CD8-positive, alpha-beta memory T cell (primary cell): ENCODE measurements around the gene NUAK2. TPM values are rescaled to one million over a fixed set of nuclear protein-coding genes. Genes with fewer than 3 reads are reported as not detected.
A peak's percentile ranks its signal among the peaks of the same experiment; 100 is the strongest.

ENCODE experiments used
- CTCF ChIA-PET: fragments of 350-600 bp; sonication (Branson Sonifier 250); formaldehyde crosslinking; loops from one replicate; lab custom pipeline; 2021; ENCODE audit warnings: antibody characterized with exemption; lab: Charles Lee
- POLR2A ChIA-PET: fragments of 350-600 bp; sonication (Branson Sonifier 250); formaldehyde crosslinking; loops from one replicate; lab custom pipeline; 2021; ENCODE audit warnings: antibody characterized with exemption; lab: Charles Lee
- DNase-seq, 5 donors: peaks; one replicate each; pipeline versions ENCODE4 v3.0.0 to v3.0.0-alpha.2; 2020 to 2022; ENCODE audit warnings: mixed read lengths in 1 of 5
- H3K27ac ChIP-seq: one replicate; pipeline ENCODE4 v1.7.0; 2013; ENCODE audit warnings: low read depth, mild to moderate bottlenecking, low read length, moderate library complexity
- H3K27me3 ChIP-seq: 2 replicates; pipeline ENCODE4 v1.7.0; 2013; ENCODE audit warnings: low read length, mild to moderate bottlenecking; ENCODE audit not compliant: insufficient read depth, poor library complexity, severe bottlenecking
- H3K36me3 ChIP-seq: 2 replicates; pipeline ENCODE4 v1.7.0; 2013; ENCODE audit warnings: mild to moderate bottlenecking, low read length, moderate library complexity; ENCODE audit not compliant: insufficient read depth
- H3K4me1 ChIP-seq: 2 replicates; pipeline ENCODE4 v1.7.0; 2013; ENCODE audit warnings: mild to moderate bottlenecking, low read length, moderate library complexity; ENCODE audit not compliant: insufficient read depth
- H3K4me3 ChIP-seq: 2 replicates; pipeline ENCODE4 v1.7.0; 2013; ENCODE audit warnings: mild to moderate bottlenecking, low read length
- H3K9me3 ChIP-seq: 2 replicates; pipeline ENCODE4 v1.7.0; 2013; ENCODE audit warnings: mild to moderate bottlenecking, low read length
- H3K27ac Mint-ChIP-seq, 8 donors: one replicate each; pipeline ENCODE4 v1.8.0; 2020 to 2021; ENCODE audit warnings: mixed read lengths in 8 of 8, mild to moderate bottlenecking in 6 of 8, inconsistent platforms in 3 of 8, moderate library complexity in 3 of 8
- H3K27me3 Mint-ChIP-seq, 2 donors: one replicate each; pipeline ENCODE4 v1.8.0; 2020 to 2021; ENCODE audit warnings: mixed read lengths in 2 of 2, mild to moderate bottlenecking in 1 of 2, moderate library complexity in 1 of 2
- H3K36me3 Mint-ChIP-seq, 3 donors: one replicate each; pipeline ENCODE4 v1.8.0; 2020 to 2021; ENCODE audit warnings: mixed read lengths in 3 of 3, inconsistent platforms in 1 of 3, mild to moderate bottlenecking in 1 of 3
- H3K4me1 Mint-ChIP-seq, 3 donors: one replicate each; pipeline ENCODE4 v1.8.0; 2020 to 2021; ENCODE audit warnings: mixed read lengths in 3 of 3, inconsistent platforms in 1 of 3, mild to moderate bottlenecking in 1 of 3
- H3K4me3 Mint-ChIP-seq, 7 donors: one replicate each; pipeline ENCODE4 v1.8.0; 2020 to 2021; ENCODE audit warnings: mixed read lengths in 7 of 7, mild to moderate bottlenecking in 6 of 7, moderate library complexity in 4 of 7, inconsistent platforms in 2 of 7
- H3K9me3 Mint-ChIP-seq, 5 donors: one replicate each; pipeline ENCODE4 v1.8.0; 2020 to 2022; ENCODE audit warnings: mixed read lengths in 5 of 5, mild to moderate bottlenecking in 3 of 5, moderate library complexity in 2 of 5, inconsistent platforms in 1 of 5
- polyA plus RNA-seq: library from polyadenylated mRNA; unstranded; fragments of 300-500 nt; fragmentation: Illumina TruSeq; gene quantifications from one replicate; pipeline ENCODE4 v1.2.3, GENCODE V29; 2021
- total RNA-seq, 2 experiments: library from RNA; stranded (reverse); gene quantifications; one replicate each; pipeline ENCODE4 v1.2.3, GENCODE V29; 2021

Gene NUAK2
- total and polyA plus RNA-seq, 3 experiments from 2014 or later = 4.5 to 32.1 (median 4.7) TPM

- Histone ChIP-seq H3K4me1 (peaks cover 7% of the 10 kb centered on the region), H3K36me3 (no peaks in the 10 kb centered on the region), H3K27ac (no peak overlapping the region), H3K27me3 (no peaks in the 10 kb centered on the region), H3K4me3 (no peak overlapping the region), H3K9me3 (no peaks in the 10 kb centered on the region)
- Mint-ChIP-seq H3K27ac (peak overlapping the region in 1 of 8 donors; percentile 33), H3K4me3 (no peak overlapping the region), H3K27me3 (peaks cover 0 to 4% of the 10 kb centered on the region in 2 donors), H3K36me3 (no peaks in the 10 kb centered on the region), H3K9me3 (no peaks in the 10 kb centered on the region), H3K4me1 (peaks cover 0 to 11% (median 6%) of the 10 kb centered on the region in 3 donors)
- ChIA-PET POLR2A (no interaction called here), CTCF (interaction anchor here (1.0 to 37.5 kb wide), 4 partner anchors 9 to 58 kb away, joined by 3 to 1351 read pairs (median 12); partner anchors contain the start of genes NUAK2 and TMCC2)
- DNase-seq = no peak
Observed at GRCh38 chr1:205262731-205263171, 58.8 kb downstream of the NUAK2 start.

- H3K27ac Mint-ChIP-seq = no peak overlapping the region
- CTCF ChIA-PET = interaction anchor here (1.0 to 37.5 kb wide), 4 partner anchors 10 to 59 kb away, joined by 3 to 1351 read pairs (median 12); partner anchors contain the start of genes NUAK2 and TMCC2
- POLR2A ChIA-PET = no interaction called here
Observed at GRCh38 chr1:205261946-205262691, 59.4 kb downstream of the NUAK2 start.

GRCh38 chr1:205260948-205261732 is 60.4 kb downstream of the NUAK2 start:
- H3K27ac ChIP-seq = no peak overlapping the region
- CTCF ChIA-PET = interaction anchor here (0.6 to 37.5 kb wide), 4 partner anchors 11 to 120 kb away, joined by 5 to 1351 read pairs (median 14); partner anchors contain the start of gene NUAK2
- POLR2A ChIA-PET = no interaction called here
- Mint-ChIP-seq H3K27ac (no peak overlapping the region), H3K4me3 (no peak overlapping the region), H3K9me3 (no peaks in the 10 kb centered on the region), H3K4me1 (peaks cover 0 to 11% (median 6%) of the 10 kb centered on the region in 3 donors), H3K36me3 (no peaks in the 10 kb centered on the region), H3K27me3 (peaks cover 0 to 4% of the 10 kb centered on the region in 2 donors)
- no peaks in the 10 kb centered on the region for H3K36me3 ChIP-seq
- H3K4me1 ChIP-seq = peaks cover 7% of the 10 kb centered on the region
- H3K4me3 ChIP-seq = no peak overlapping the region
- H3K9me3 ChIP-seq = no peaks in the 10 kb centered on the region
- DNase-seq = no peak
- no peaks in the 10 kb centered on the region for H3K27me3 ChIP-seq

More at GRCh38 chr1:205261946-205262691, 59.4 kb downstream of the NUAK2 start:
- Histone ChIP-seq H3K27me3 (no peaks in the 10 kb centered on the region), H3K36me3 (no peaks in the 10 kb centered on the region), H3K27ac (no peak overlapping the region), H3K9me3 (no peaks in the 10 kb centered on the region), H3K4me3 (no peak overlapping the region), H3K4me1 (peaks cover 7% of the 10 kb centered on the region)
- Mint-ChIP-seq H3K4me3 (no peak overlapping the region), H3K36me3 (no peaks in the 10 kb centered on the region), H3K4me1 (peaks cover 0 to 11% (median 6%) of the 10 kb centered on the region in 3 donors), H3K27me3 (peaks cover 0 to 4% of the 10 kb centered on the region in 2 donors), H3K9me3 (no peaks in the 10 kb centered on the region)
- DNase-seq = no peak

- DNase-seq = no peak
- Mint-ChIP-seq H3K4me3 (no peak overlapping the region), H3K9me3 (no peaks in the 10 kb centered on the region), H3K27ac (peak overlapping the region in 1 of 8 donors; percentile 27), H3K4me1 (peaks cover 0 to 13% (median 6%) of the 10 kb centered on the region in 3 donors), H3K27me3 (peaks cover 0 to 4% of the 10 kb centered on the region in 2 donors), H3K36me3 (no peaks in the 10 kb centered on the region)
- ChIA-PET CTCF (interaction anchor here (0.9 to 37.5 kb wide), 5 partner anchors 12 to 283 kb away, joined by 3 to 1351 read pairs (median 6); partner anchors contain the start of gene NUAK2), POLR2A (no interaction called here)
- Histone ChIP-seq H3K27me3 (no peaks in the 10 kb centered on the region), H3K4me3 (no peak overlapping the region), H3K9me3 (no peaks in the 10 kb centered on the region), H3K27ac (no peak overlapping the region), H3K4me1 (peaks cover 7% of the 10 kb centered on the region), H3K36me3 (no peaks in the 10 kb centered on the region)
Observed at GRCh38 chr1:205259998-205260397, 61.5 kb downstream of the NUAK2 start.

- Mint-ChIP-seq H3K27me3 (peaks cover 0 to 4% of the 10 kb centered on the region in 2 donors), H3K27ac (no peak overlapping the region), H3K36me3 (no peaks in the 10 kb centered on the region), H3K4me3 (no peak overlapping the region), H3K4me1 (peaks cover 0 to 13% (median 6%) of the 10 kb centered on the region in 3 donors), H3K9me3 (no peaks in the 10 kb centered on the region)
- no peak overlapping the region for H3K4me3 ChIP-seq
- ChIA-PET CTCF (interaction anchor here (0.8 to 37.5 kb wide), 6 partner anchors 12 to 283 kb away, joined by 3 to 1351 read pairs (median 6); partner anchors contain the start of gene NUAK2), POLR2A (no interaction called here)
- H3K36me3 ChIP-seq = no peaks in the 10 kb centered on the region
- no peaks in the 10 kb centered on the region for H3K9me3 ChIP-seq
- H3K27me3 ChIP-seq = no peaks in the 10 kb centered on the region
- DNase-seq = no peak
- peaks cover 7% of the 10 kb centered on the region for H3K4me1 ChIP-seq
- no peak overlapping the region for H3K27ac ChIP-seq
Observed at GRCh38 chr1:205259324-205259832, 62.2 kb downstream of the NUAK2 start.

GRCh38 chr1:205258719-205259118 is 62.8 kb downstream of the NUAK2 start:
- H3K4me3 Mint-ChIP-seq = no peak overlapping the region
- peaks cover 0 to 4% of the 10 kb centered on the region in 2 donors for H3K27me3 Mint-ChIP-seq
- H3K27me3 ChIP-seq = no peaks in the 10 kb centered on the region
- POLR2A ChIA-PET = no interaction called here
- no peaks in the 10 kb centered on the region for H3K36me3 Mint-ChIP-seq
- DNase-seq = no peak
- H3K4me1 Mint-ChIP-seq = peaks cover 0 to 13% (median 6%) of the 10 kb centered on the region in 3 donors
- peaks cover 7% of the 10 kb centered on the region for H3K4me1 ChIP-seq
- H3K27ac ChIP-seq = no peak overlapping the region
- no peak overlapping the region for H3K4me3 ChIP-seq
- H3K9me3 ChIP-seq = no peaks in the 10 kb centered on the region
- CTCF ChIA-PET = interaction anchor here (0.8 to 37.5 kb wide), 6 partner anchors 13 to 281 kb away, joined by 3 to 1351 read pairs (median 6); partner anchors contain the start of gene NUAK2
- no peaks in the 10 kb centered on the region for H3K36me3 ChIP-seq
- no peaks in the 10 kb centered on the region for H3K9me3 Mint-ChIP-seq
- peak overlapping the region in 1 of 8 donors; percentile 33 for H3K27ac Mint-ChIP-seq

GRCh38 chr1:205258261-205258691 is 63.3 kb downstream of the NUAK2 start:
- no peak overlapping the region for H3K4me3 ChIP-seq
- POLR2A ChIA-PET = no interaction called here
- Mint-ChIP-seq H3K27me3 (peaks cover 0 to 4% of the 10 kb centered on the region in 2 donors), H3K27ac (no peak overlapping the region), H3K4me3 (no peak overlapping the region), H3K4me1 (peaks cover 0 to 13% (median 6%) of the 10 kb centered on the region in 3 donors), H3K9me3 (no peaks in the 10 kb centered on the region), H3K36me3 (no peaks in the 10 kb centered on the region)
- H3K36me3 ChIP-seq = no peaks in the 10 kb centered on the region
- peaks cover 5% of the 10 kb centered on the region for H3K4me1 ChIP-seq
- CTCF ChIA-PET = interaction anchor here (0.8 to 37.5 kb wide), 7 partner anchors 14 to 281 kb away, joined by 3 to 1351 read pairs (median 6); partner anchors contain the start of genes NUAK2 and TMCC2
- no peak overlapping the region for H3K27ac ChIP-seq
- H3K9me3 ChIP-seq = no peaks in the 10 kb centered on the region
- DNase-seq = no peak
- no peaks in the 10 kb centered on the region for H3K27me3 ChIP-seq
